Measurements from ENCODE around the gene PRMT9.

DNA sequence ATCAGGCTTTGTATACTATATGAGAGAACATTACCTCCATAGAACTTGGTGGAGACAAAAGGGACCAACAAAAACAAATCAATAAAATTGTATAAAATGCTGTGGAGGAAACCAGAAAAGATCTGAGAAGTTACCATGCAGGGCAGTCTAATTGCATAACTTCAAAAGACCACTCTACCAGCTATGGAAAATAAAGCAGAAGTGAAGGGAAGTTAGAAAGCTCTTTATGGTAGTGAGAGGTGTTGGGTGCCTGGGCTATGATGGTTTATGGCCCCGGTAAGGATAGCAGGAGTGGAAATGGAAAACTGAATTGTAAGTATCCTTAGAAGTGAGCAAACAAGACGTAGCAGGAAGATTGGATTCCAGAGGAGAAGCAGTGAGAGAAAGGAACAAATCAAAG, 63.6 kb downstream of the PRMT9 start:
- TF ChIP-seq, protein P1, sequence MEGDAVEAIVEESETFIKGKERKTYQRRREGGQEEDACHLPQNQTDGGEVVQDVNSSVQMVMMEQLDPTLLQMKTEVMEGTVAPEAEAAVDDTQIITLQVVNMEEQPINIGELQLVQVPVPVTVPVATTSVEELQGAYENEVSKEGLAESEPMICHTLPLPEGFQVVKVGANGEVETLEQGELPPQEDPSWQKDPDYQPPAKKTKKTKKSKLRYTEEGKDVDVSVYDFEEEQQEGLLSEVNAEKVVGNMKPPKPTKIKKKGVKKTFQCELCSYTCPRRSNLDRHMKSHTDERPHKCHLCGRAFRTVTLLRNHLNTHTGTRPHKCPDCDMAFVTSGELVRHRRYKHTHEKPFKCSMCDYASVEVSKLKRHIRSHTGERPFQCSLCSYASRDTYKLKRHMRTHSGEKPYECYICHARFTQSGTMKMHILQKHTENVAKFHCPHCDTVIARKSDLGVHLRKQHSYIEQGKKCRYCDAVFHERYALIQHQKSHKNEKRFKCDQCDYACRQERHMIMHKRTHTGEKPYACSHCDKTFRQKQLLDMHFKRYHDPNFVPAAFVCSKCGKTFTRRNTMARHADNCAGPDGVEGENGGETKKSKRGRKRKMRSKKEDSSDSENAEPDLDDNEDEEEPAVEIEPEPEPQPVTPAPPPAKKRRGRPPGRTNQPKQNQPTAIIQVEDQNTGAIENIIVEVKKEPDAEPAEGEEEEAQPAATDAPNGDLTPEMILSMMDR (tag by site-specific recombination; IDR thresholded peaks at IDR 0.05) = no peak
- TF ChIP-seq, protein P2, sequence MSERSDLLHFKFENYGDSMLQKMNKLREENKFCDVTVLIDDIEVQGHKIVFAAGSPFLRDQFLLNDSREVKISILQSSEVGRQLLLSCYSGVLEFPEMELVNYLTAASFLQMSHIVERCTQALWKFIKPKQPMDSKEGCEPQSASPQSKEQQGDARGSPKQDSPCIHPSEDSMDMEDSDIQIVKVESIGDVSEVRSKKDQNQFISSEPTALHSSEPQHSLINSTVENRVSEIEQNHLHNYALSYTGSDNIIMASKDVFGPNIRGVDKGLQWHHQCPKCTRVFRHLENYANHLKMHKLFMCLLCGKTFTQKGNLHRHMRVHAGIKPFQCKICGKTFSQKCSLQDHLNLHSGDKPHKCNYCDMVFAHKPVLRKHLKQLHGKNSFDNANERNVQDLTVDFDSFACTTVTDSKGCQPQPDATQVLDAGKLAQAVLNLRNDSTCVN (tag by site-specific recombination; optimal IDR thresholded peaks at IDR 0.05) = no peak
- no peak for TF ChIP-seq ZNF76 (tag by site-specific recombination; IDR thresholded peaks at IDR 0.05; ENCODE audit: borderline replicate concordance, low read depth)
